Activated CD4-positive, CD25-positive, alpha-beta regulatory T cell treated with anti-CD3 and anti-CD28 coated beads, Interleukin-2, amount 50 U/mL, for 24 hours (primary cell): ENCODE results near the gene ALG12.

Experiments used
- ATAC-seq, 2 donors: fragments of 150-1000 bp; cut with Tn5 transposase; one replicate each; pipeline ENCODE4 v1.10.0; 2021; ENCODE audit warnings: mild to moderate bottlenecking in 1 of 2, moderate library complexity in 1 of 2

ALG12 gene

DNA sequence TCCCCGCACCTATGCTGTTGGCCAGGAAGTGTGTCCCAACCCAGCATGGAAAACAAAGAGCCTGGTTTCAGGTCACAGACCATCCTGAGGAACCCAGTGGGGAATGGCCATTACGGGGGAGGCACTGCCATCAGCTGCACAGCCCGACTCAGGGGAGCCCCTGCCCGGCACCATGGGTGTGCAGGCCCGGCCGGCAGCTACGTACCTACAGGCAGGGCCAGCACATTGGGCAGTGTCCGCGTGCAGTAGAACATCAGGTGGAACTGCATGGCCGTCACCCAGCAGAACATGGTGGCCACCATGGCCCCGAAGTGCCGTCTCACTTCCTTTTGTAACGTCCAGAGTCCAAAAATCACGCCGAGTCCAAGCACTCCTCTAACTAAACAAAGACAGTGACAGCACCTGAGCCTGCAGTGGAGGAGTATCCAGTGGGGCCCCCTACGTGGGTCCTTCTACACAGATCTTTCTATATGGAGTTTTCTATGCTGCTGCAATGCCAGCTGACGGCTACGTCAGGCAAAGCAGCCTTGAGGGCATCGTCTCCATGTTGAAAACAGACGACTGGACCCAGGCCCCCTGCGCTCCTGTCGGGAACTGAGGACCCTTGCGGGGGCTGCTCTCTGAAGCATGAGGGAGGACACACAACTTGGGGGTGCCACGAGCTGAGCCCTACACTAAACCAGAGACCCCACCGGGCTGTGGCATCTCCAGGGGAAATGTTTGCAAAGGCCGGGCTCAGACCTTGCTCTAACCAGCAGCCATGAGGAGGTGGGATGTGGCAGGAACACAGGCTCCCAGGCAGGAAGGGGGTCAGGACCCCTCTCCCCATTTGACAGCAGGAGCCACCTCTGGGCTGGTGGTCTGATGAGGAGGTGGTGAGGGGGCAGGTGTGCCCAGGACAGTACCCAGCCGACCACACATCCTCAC is 7.7 kb downstream of the ALG12 start:
- ATAC-seq = no peak

DNA sequence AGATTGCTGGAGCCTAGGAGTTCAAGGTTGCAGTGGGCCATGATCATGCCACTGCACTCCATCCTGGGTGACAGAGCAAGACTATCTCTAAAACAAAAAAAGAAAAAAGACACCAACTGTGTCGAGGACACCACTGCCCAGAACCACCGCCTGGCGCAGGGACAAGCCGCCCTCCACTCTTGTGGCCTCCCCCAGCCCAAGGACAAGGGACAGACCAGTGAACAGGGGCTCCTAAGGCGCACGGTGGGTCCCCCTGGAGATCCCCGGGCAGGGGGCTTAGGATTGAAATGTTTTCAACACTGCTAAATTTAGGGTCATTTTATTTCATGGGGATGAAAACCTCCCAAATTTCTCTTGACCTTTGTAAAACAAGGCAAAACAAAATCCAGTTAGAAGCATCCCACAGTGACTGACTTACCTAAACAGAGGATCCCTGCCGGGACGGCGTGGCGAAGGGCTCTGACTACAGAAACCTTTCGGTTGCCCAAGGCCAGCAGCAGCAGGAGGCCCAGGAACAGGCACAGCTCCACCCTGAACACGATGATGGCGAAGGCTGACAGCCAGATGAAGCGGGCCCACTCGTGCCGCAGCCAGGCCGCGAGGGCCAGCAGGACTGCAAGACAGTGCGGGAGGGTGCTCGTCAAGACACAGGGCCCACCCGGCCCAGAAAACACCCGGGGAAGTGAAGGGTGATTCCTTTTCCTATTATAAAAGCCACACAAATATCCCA is 8.6 kb downstream of the ALG12 start:
- no peak for ATAC-seq

DNA sequence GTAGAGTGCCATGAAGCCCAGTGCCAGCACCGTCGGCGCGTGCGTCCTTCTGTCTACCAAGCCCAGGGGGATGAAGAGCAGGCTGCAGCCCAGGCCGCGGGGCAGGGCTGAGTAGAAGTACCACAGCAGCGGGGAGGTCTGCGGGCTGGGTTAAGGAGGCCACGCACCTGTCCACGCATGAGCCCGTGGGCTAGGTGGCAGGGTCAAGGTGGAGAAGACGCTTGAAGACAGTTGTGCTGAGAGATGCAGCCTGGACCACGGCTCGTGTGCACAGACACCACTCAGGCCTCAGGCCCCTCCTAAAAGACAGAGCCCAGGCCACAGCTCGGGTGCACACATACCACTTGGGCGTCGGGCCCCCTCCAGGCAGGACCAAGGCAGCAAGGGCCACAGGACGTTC is 10.4 kb downstream of the ALG12 start:
- ATAC-seq = no peak

DNA sequence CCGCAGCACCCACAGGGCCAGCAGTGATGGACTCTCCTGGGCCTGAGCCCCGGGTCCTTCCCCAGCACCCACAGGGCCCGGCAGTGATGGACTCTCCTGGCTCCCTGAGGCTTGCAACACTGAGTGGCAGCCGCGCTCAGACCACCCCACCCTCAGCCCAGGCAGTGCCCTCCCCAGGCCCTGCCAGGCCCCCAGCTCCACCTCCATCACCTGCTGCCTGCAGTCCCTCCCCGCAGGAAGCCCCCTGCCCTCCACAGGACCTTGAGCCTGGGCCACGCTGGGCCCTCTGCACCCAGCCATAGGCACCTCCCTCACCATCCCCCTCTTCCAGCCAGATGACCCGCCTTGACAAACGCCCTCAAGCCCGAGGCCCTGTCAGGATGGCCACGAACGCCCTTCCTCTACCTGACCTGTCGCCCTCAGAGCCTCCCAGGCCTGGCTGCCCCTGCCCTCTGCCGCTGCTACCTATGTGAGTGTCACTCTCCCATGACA is 11.4 kb downstream of the ALG12 start:
- ATAC-seq = no peak

DNA sequence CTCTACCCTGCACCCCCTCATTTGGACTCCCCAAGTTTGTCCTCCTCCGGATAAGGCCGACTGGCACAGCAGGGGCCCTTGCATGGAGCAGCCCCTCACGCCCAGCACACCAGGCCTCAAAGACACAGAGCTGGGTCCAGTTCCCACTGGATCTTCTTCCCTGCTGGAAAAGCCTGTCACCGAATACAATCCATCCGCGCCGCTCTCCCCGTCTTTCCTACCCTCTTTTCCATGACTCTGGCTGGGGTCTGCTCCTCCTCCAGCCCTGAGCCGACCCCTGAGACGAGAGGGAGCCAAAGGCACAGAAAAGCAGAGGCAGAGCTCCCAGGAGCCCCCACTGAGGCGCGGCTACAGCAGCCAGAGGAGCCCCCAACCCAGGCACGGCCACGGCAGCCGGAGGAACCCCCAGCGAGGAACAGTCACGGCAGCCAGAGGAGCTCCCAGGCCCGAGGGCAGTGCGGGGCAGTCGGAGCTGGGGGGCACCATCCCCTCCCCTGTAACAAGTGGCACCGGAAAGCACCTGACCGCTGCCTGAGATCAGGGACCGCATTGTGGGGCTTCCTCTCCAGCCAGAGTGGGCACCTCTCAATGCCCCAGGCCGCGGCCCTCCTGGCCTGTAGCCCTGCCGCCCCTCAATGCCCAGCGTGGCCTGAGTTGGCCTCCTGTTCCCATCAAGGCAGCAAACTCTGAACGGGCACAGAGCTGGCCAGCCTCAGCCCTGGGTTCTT is 12.0 kb downstream of the ALG12 start:
- no peak for ATAC-seq

DNA sequence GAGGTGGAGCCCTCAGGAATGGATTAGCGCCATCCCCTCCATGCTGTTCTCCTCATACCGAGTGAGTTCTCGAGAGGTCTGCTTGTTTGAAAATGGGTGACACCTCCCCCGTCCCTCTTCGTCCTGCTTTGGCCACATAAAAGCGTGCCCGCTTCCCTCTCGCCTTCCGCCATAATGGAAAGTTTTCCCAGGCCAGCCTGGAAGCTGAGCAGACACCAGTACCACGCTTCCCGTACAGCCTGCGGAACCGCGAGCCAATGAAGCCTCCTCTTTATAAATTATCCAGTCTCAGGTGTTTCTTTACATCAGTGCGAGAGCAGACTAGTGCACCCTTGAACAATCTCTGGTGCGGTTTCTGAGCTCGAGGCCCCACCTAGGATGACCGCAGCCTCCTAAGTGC is 12.8 kb downstream of the ALG12 start:
- no peak for ATAC-seq

DNA sequence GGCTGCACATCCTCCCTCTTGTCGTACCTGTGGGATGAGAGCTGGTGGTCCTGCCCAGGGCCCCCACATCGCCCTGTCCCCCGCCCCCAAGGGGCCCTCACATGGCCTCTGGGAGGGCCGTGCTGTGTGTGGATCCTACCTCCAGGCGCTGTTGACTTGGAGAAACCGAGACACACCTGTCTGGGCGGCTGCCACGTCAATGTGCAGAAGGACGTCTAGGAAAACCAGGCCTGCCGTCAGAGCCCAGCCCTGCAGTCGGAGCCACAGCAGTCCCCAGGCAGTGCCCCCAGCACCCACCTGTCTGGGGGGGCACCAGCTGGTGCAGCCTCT is 14.2 kb downstream of the ALG12 start:
- no peak for ATAC-seq

DNA sequence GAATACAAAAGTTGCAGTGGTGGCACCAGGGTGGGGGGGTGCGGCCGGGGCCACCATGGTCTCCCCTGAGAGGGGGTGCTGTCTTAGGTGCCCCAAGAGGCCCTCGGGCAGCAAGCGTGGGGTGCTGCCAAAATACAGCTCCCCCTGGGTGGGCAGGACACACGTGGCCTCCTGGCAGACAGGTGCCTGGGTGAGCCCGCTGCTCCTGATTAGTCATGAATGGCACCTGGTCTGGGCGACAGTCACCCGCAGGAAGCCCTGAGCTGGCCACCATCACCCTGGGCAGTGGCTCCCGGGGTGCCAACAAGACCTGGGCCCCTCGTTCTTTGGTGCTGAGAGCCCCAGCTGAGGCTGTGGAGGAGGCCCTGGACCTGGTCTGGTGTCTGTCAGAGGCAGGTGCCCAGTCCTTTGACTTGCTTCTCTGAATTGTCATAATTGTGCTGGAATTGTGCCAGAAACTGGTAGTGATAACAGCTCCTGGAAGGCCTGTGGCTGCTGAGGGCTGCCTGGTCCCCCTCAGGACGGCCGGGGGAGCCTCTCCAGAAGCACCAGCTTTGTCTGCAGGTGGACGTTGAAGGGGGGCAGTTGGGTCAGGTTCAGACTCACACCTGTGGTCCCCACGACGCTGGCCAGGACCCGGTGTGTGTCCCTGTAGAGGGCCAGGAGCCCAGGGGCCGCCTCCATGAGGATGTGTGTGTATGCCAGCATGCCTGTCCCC is 14.8 kb downstream of the ALG12 start:
- ATAC-seq = no peak

DNA sequence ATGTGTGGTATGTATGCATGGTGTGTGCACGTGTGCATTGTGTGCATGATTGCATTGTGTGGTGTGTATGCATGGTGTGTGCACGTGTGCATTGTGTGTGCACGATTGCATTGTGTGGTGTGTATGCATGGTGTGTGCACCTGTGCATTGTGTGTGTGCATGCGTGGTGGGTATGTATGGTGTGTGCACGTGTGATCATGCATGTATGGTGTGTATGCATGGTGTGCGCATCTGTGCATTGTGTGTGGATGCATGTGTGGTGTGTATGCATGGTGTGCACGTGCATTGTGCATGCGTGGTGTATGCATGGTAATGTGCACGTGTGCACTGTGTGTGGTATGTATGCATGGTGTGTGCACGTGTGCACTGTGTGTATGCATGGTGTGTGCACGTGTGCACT is 16.8 kb downstream of the ALG12 start:
- ATAC-seq = no peak

DNA sequence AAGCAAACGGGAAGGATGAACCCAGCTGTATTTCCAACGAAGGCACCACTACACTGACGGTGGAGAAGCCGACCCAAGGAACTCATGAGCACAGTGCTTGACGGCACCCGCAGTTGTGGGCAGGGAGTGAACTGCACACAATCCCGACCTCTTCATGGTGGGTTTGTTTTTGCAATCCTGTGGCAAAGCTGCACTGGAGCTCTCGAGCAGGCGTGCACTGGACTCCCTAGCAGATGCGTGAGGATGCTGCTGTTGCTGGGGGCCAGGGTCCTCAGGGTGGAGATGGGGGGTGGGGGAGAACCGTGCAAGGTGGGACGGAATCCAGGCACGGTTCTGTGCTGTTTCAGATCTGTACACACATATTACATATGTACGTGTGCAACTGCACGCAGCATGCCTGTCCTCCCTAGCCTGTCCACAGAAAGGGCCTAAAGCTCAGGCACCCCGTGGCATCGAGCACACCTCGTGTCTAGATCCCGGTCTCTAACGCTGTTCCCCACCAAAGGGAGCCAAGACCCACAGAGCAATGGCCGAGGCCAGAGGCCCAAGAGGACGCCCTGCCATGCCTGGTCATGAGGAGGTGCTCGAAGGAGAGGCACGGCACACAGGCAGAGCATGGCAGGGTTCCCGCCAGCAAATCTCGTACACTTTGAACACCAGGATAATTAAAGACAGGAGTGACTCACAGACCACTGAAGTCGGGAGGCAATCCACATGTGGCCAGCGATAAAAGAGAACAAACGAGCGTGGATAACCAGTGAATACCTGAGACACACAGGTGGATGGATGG is 17.6 kb downstream of the ALG12 start:
- ATAC-seq = no peak

DNA sequence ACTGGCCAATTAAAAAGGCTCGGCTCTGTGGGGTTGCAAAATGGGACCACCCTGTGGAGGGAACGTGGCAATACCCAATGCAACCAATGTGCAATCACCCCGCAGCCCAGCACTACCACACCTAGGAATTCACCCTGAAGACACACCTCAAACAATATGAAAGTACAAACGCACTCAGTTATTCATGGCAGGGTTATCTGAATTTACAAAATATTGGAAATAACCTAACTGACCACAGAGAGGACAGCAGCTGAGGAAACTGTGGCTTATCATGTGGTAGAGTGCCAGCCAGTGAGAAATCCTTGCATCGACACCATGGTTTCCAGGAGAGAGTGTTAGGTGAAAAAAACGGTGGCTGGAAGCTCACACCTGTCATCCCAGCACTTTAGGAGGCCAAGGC is 18.7 kb downstream of the ALG12 start:
- no peak for ATAC-seq

DNA sequence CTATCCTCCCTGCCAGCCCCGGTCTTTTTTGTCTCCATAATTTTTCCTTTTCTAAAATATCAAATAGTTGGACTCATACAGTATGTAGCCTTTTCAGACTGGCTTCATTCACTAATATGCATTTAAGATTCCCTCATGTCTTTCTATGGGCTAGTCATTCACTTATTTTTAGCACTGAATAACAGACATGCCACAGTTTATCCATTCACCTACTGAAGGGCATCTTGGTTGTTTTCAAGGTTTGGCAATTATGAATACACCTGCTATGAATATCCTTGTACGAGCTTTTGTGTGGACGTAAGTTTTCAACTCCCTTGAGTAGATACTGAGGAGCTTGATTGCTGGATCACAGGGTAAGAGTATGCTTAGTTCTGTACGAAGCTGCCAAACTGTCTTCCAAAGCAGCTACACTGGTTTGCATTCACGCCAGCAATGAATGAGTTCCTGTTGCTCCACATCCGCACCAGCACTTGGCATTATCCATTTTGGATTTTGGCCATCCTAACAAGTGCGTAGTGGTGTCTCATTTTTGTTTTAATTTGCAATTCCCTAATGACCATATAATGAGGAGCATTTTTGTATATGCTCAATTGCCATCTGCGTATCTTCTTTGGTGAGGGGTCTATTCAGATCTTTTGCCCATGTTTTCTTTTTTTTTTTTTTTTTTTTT is 21.1 kb downstream of the ALG12 start:
- ATAC-seq = no peak

DNA sequence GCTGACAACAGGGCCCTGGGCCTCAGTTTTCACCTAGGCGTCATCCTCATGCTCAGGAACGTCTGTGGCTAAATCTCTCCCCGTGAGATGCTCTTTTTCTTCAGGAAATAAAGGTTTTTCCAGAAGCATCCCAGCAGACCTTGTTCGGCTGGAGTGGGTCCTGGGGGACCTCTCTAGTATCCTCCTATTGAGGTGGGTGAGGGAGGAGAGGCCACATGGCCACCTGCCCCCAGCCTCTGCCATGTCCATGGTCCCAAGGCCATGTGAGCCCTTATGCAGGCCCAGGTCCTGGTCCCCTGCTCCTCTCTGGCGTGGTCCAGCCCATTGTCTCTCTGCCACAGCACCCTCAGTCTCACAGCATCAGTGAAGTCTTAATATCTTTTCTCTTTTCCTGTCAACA is 22.0 kb downstream of the ALG12 start:
- no peak for ATAC-seq

DNA sequence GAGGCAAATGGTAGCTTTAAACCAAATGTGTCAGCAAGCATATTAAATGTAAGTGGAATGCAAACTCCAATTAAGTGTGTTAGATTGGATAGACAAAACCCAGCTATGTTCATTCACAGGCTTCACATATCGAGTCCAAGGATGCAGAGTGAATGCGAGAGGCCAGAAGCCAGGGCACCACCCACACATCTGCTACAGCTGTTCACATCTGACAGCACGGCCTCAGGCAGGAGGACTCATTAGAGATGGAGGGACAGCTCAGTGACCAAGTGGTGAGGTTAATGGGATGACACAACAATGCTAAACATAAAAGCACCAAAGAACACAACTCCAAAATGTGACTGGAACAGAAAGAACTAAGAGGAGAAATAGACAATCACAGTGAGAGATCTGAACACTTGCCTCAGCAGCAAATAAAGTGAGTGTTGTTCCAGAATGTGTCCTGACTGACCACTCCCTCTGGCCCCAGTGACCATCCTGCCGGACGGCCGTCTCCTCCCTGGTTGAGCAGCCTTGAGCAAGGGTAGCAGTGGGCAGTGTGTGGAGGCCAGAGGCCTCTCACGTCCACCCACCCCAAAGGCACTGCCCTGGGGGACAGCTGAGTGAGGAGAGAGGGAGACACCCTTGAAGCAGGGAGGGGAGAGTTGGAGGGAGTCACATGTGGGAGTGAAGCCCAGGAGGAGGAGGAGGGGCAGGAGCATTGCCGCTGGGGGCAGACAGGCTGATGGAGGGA is 23.8 kb downstream of the ALG12 start:
- ATAC-seq = no peak

DNA sequence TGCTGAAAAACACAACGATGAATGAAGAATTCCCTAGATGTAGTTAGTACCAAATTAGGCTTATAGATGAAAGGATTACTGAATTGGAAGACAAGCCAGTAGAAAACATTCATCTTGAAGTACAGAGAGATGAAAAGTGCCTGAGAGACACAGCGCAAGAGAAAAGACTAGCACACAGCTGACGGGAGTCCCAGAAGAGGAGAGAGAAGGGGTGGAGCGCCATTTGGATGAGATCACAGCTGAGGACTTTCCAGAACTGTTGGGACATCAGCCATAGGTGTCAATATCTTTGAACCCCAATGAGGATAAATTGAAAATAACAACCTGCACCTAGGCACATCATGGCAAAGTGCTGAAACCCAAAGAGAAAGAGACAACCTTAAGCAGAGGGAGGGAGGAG is 25.2 kb downstream of the ALG12 start:
- ATAC-seq = no peak

DNA sequence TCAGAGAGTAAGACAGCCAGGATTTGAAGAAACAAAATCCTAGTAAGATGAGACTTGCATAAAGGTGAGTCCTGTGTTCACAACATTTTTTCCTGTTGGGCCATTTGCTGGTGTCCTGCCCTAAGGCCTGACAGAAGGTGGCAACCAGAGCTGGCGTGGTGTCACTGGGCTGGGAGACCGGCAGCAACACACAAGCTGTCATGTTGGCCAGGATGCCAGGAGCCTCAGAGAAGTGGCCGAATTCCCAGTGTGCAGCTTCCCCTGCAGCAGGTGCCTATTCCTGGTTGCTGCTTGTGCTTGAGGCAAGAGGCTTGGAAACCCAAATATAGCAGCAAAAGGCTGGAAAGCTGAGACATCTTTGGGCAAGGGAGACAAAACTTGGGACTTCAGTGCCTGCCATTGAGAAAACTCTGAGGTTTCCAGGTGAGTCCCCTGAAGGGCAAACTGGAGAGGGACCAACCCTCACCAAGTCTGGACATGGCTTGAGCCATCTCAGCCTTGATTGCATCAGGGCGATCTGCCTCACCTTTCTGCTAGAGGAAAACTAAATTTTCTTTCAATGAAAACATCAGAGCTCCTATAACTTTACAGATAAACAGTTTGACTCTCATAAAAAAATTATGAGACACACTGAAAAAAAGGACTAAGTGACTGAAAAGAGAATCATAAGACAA is 25.9 kb downstream of the ALG12 start:
- ATAC-seq = no peak

DNA sequence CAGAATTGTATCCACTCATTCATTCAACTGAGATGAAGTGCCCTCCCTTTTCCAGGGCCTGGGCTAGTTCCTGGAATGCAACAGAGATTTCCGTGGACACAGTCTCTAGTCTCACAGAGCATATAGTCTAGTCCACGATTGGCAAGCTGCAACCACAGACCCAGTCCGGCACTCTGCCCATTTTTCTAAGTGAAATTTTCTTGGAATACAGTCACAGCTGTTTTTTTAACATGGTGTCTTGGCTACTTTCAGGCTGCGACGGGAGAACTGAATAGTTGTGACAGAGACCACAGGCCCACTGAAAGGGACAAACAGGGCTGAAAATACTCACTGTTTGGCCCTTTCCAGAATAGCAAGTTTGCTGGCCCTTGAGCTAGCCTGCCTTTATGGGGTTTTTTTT is 29.2 kb downstream of the ALG12 start:
- ATAC-seq = no peak

DNA sequence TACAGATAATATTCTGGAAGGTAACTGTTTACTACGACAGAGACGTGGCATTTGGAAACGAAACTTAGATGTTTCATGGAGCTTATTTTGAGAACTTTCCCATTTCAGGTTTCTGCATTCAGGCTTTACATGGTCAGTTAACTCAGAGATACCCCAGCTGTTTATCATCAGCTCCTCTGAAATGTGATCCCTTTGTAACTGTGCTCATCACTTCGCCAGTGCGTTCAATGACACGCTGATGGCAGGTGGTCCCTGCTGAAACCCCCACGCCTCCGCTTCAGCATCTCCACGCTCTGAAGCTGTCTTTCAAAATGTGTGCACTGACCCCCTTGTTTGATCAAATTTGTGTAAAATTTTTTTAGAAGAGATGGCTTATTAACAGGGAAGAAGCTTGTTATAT is 30.5 kb downstream of the ALG12 start:
- ATAC-seq = no peak

DNA sequence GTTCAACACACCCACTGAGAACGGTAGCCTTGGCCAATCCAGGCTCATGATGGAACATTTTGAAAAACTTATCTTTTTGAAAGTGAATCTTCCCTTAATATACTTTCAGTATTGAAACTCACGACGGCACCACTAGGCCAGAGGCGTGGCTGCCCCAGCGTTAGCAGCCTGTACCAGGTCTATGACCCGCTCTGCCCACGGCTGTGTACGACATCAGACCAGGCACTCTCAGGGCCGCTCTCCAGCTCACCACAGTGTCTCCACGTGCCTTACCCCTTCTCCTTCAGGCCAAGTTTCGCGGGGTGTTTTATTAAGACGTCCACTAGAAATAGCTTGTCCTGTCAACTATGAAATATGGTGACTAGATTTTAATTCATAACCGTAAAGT is 31.2 kb downstream of the ALG12 start:
- no peak for ATAC-seq
